DOHH2 (cell line): Measurements from ENCODE around the gene SUPT6H.
A peak's percentile ranks its signal among the peaks of the same experiment; 100 is the strongest.

ENCODE experiments used
- H3F3A ChIP-seq: fragments of 200-600 bp; sonication (generic), shearing (Covaris generic); 2 replicates; pipeline ENCODE4 v1.6.0; 2016; ENCODE audit warnings: antibody characterized with exemption, mild to moderate bottlenecking; ENCODE audit not compliant: control insufficient read depth, insufficient read depth
- H3K27ac ChIP-seq: fragments of 200-600 bp; sonication (generic); 2 replicates; pipeline ENCODE4 v1.5.1; 2014; ENCODE audit warnings: low read depth, mild to moderate bottlenecking, low read length, moderate library complexity
- H3K27me3 ChIP-seq: fragments of 200-600 bp; sonication (generic); 2 replicates; pipeline ENCODE4 v1.6.1; 2014; ENCODE audit warnings: mild to moderate bottlenecking, low read length, mixed read lengths; ENCODE audit not compliant: control insufficient read depth
- H3K36me3 ChIP-seq: fragments of 200-600 bp; sonication (generic); 2 replicates; pipeline ENCODE4 v1.6.1; 2014; ENCODE audit warnings: mild to moderate bottlenecking, low read length, moderate library complexity, mixed read lengths; ENCODE audit not compliant: control insufficient read depth
- H3K4me1 ChIP-seq: fragments of 200-600 bp; sonication (generic); 2 replicates; pipeline ENCODE4 v1.6.1; 2014; ENCODE audit warnings: mild to moderate bottlenecking, low read length, mixed read lengths; ENCODE audit not compliant: control insufficient read depth
- H3K4me2 ChIP-seq: fragments of 200-600 bp; sonication (generic); 2 replicates; pipeline ENCODE4 v1.6.0; 2014; ENCODE audit warnings: mild to moderate bottlenecking, low read length, moderate library complexity
- H3K4me3 ChIP-seq: fragments of 200-600 bp; sonication (generic); 2 replicates; pipeline ENCODE4 v1.5.1; 2014; ENCODE audit warnings: mild to moderate bottlenecking, low read length, mixed read lengths
- H3K79me2 ChIP-seq: fragments of 200-600 bp; sonication (generic); 2 replicates; pipeline ENCODE4 v1.6.1; 2014; ENCODE audit warnings: mild to moderate bottlenecking, low read length, mixed read lengths; ENCODE audit not compliant: control insufficient read depth
- H3K9me2 ChIP-seq: fragments of 200-600 bp; sonication (generic); replicated peaks from 2 replicates; pipeline ENCODE4 v1.6.1; 2014; ENCODE audit warnings: mild to moderate bottlenecking, low read length, mixed read lengths; ENCODE audit not compliant: control insufficient read depth
- H3K9me3 ChIP-seq: fragments of 200-600 bp; sonication (generic); 2 replicates; pipeline ENCODE4 v1.6.1; 2014; ENCODE audit warnings: antibody characterized with exemption, low read length, mixed read lengths; ENCODE audit not compliant: control insufficient read depth, insufficient read depth
- H4K20me1 ChIP-seq: fragments of 200-600 bp; sonication (generic); 2 replicates; pipeline ENCODE4 v1.6.0; 2014; ENCODE audit warnings: low read depth, mild to moderate bottlenecking, antibody characterized with exemption, low read length, moderate library complexity; ENCODE audit not compliant: control insufficient read depth, insufficient read depth
- EZH2phosphoT487 ChIP-seq: fragments of 200-600 bp; sonication (generic); IDR thresholded peaks from 2 replicates; pipeline ENCODE4 v1.6.1; 2017; ENCODE audit warnings: borderline replicate concordance, mild to moderate bottlenecking, antibody characterized with exemption, low read length, moderate library complexity, mixed read lengths
- TF ChIP-seq, protein P1 (sequence below): fragments of 200-600 bp; sonication (generic); IDR thresholded peaks from one replicate; pipeline ENCODE4 v1.5.1; 2014; ENCODE audit warnings: antibody characterized with exemption, mild to moderate bottlenecking, low read depth, low read length; ENCODE audit not compliant: poor library complexity, severe bottlenecking

SUPT6H gene

DNA sequence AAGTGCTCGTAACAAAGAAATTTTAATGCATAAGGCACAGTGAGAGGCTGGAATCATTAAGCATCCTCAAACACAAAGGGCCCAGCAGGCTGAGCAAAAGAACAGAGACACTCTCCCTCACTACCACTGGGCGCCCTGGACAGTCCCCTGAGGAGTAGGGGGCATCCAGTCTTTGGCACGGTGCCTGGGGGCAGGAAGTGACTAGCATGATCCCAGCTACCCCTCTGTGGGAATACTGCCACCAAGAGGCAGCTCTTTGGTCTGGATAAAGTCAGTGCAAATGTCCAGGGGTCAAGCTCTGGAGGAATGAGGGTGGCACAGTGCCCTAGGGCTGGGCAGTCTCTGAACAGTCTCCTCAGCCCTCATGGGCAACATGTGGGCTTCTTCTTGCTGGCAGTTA is 52.3 kb downstream of the SUPT6H start:
- Histone ChIP-seq H3K9me3 (no peaks in the 10 kb centered on the region), H3K36me3 (no peaks in the 10 kb centered on the region), H3K27me3 (no peaks in the 10 kb centered on the region; the same call in 1 of the 2 replicates), H3K9me2 (no peaks in the 10 kb centered on the region), H3K79me2 (peaks cover 21% of the 10 kb centered on the region), H3K4me3 (no peak overlapping the region), H3K27ac (no peak overlapping the region), H4K20me1 (no peaks in the 10 kb centered on the region), H3F3A (peaks cover 2% of the 10 kb centered on the region; the same call in 1 of the 2 replicates), H3K4me1 (peaks cover 37% of the 10 kb centered on the region), H3K4me2 (no peak overlapping the region)
- TF ChIP-seq, protein P1, sequence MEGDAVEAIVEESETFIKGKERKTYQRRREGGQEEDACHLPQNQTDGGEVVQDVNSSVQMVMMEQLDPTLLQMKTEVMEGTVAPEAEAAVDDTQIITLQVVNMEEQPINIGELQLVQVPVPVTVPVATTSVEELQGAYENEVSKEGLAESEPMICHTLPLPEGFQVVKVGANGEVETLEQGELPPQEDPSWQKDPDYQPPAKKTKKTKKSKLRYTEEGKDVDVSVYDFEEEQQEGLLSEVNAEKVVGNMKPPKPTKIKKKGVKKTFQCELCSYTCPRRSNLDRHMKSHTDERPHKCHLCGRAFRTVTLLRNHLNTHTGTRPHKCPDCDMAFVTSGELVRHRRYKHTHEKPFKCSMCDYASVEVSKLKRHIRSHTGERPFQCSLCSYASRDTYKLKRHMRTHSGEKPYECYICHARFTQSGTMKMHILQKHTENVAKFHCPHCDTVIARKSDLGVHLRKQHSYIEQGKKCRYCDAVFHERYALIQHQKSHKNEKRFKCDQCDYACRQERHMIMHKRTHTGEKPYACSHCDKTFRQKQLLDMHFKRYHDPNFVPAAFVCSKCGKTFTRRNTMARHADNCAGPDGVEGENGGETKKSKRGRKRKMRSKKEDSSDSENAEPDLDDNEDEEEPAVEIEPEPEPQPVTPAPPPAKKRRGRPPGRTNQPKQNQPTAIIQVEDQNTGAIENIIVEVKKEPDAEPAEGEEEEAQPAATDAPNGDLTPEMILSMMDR = no peak
- TF ChIP-seq EZH2phosphoT487 = no peak

- TF ChIP-seq, protein P1 = no peak
- TF ChIP-seq EZH2phosphoT487 = no peak
Measured at GRCh38 chr17:28715217-28715616, 53.2 kb downstream of the SUPT6H start.

GRCh38 chr17:28716740-28717577 is 55.0 kb downstream of the SUPT6H start:
- Histone ChIP-seq H4K20me1 (peaks cover 10% of the 10 kb centered on the region), H3F3A (peaks cover 22% of the 10 kb centered on the region), H3K4me1 (peaks cover 27% of the 10 kb centered on the region), H3K9me2 (no peaks in the 10 kb centered on the region), H3K4me2 (peak overlapping the region; percentile 100), H3K9me3 (no peaks in the 10 kb centered on the region), H3K27ac (no peak overlapping the region), H3K4me3 (peak overlapping the region; percentile 98), H3K79me2 (peaks cover 36% of the 10 kb centered on the region), H3K27me3 (peaks cover 3% of the 10 kb centered on the region; the same call in 1 of the 2 replicates), H3K36me3 (peaks cover 21% of the 10 kb centered on the region)
- TF ChIP-seq, protein P1 = no peak
- no peak for TF ChIP-seq EZH2phosphoT487

More at GRCh38 chr17:28715217-28715616, 53.2 kb downstream of the SUPT6H start:
- Histone ChIP-seq H3K4me3 (no peak overlapping the region), H3K36me3 (peaks cover 4% of the 10 kb centered on the region), H4K20me1 (no peaks in the 10 kb centered on the region), H3K9me2 (no peaks in the 10 kb centered on the region), H3K9me3 (no peaks in the 10 kb centered on the region), H3K27ac (no peak overlapping the region), H3K79me2 (peaks cover 23% of the 10 kb centered on the region), H3K27me3 (no peaks in the 10 kb centered on the region; the same call in 1 of the 2 replicates), H3K4me2 (no peak overlapping the region), H3K4me1 (peaks cover 32% of the 10 kb centered on the region), H3F3A (peaks cover 4% of the 10 kb centered on the region)
